ENCODE data around the gene SMOC2.

DNA sequence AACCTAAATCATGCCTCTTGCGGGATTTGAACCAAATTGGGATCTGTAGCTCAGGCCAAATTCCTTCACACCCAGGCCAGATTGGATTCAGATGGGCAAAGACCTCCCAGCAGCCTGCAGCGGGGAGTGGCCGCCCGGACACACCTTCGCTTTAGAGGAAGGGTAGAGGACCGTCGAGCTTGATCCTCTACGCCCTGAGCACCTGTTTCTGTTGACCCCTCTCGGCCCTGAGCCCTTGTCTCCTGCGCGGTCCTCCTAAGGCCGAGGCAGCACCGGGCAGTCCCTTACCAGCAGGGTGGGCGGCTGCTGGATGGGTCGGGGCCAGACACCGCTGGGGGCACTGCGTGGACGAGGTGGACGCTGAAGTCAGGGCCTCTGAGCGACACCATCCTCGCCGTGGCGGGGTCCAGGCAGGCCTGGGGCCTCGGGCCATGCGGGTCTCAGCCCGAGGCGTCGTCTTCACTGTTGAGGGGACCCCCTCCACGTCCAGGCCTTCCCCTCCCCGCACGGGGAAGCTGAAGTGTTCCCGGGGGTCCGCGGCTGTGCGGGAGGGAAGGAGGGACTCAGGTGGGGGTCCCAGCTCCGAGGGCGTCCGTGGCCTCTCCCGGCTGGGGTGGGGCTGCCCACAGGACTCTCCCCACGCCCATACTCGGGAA lies 114.8 kb downstream of the SMOC2 start:
- no peak for TF ChIP-seq GATA2 (IDR thresholded peaks at IDR 0.05; ENCODE audit: low read depth, low read length)
- TF ChIP-seq GATA3 (IDR thresholded peaks at IDR 0.05; ENCODE audit: low read depth, low read length), result no peak

All from SH-SY5Y (cell line).